Activated naive CD4-positive, alpha-beta T cell treated with anti-CD3 and anti-CD28 coated beads, Interleukin-2, amount 50 U/mL, for 24 hours (primary cell): ENCODE measurements around the gene SEMA5A.

Source experiments
- H3K27ac Mint-ChIP-seq: one replicate; pipeline ENCODE4 v1.8.0; 2021; ENCODE audit warnings: mild to moderate bottlenecking, mixed read lengths
- H3K27me3 Mint-ChIP-seq: one replicate; pipeline ENCODE4 v1.8.0; 2021; ENCODE audit warnings: mixed read lengths
- H3K36me3 Mint-ChIP-seq: one replicate; pipeline ENCODE4 v1.8.0; 2021; ENCODE audit warnings: mixed read lengths
- H3K4me1 Mint-ChIP-seq: one replicate; pipeline ENCODE4 v1.8.0; 2021; ENCODE audit warnings: mixed read lengths
- H3K4me3 Mint-ChIP-seq: one replicate; pipeline ENCODE4 v1.8.0; 2021; ENCODE audit warnings: mild to moderate bottlenecking, mixed read lengths
- H3K9me3 Mint-ChIP-seq: one replicate; pipeline ENCODE4 v1.8.0; 2021; ENCODE audit warnings: mixed read lengths

SEMA5A gene

GRCh38 chr5:9554122-9554521 lies 8.2 kb upstream of the SEMA5A start:
- Mint-ChIP-seq H3K27ac (no peak overlapping the region), H3K36me3 (no peaks in the 10 kb centered on the region), H3K4me3 (no peak overlapping the region), H3K4me1 (no peaks in the 10 kb centered on the region), H3K27me3 (no peaks in the 10 kb centered on the region), H3K9me3 (peaks cover 6% of the 10 kb centered on the region)

DNA sequence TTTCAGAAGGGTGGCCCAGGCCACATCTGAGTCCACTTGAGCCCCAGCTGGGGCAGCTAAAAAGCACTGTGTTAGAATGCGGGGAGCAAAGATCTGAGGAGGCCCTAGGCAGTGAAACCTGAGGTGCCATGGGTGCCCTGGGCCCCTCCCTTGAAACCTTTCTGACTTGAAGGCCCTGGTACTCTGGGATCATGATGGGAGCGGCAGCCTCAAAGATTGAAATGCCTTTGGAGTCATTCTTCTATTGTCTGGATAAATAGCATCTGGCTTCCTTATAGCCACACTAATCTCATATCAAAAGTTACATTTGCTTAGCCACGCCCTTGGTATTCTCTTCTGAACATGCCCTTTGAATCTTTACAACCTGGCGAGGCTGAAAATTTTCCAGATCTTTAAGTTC lies 7.7 kb upstream of the SEMA5A start:
- Mint-ChIP-seq H3K27ac (no peak overlapping the region), H3K36me3 (no peaks in the 10 kb centered on the region), H3K4me3 (no peak overlapping the region), H3K4me1 (no peaks in the 10 kb centered on the region), H3K27me3 (no peaks in the 10 kb centered on the region), H3K9me3 (peaks cover 6% of the 10 kb centered on the region)

DNA sequence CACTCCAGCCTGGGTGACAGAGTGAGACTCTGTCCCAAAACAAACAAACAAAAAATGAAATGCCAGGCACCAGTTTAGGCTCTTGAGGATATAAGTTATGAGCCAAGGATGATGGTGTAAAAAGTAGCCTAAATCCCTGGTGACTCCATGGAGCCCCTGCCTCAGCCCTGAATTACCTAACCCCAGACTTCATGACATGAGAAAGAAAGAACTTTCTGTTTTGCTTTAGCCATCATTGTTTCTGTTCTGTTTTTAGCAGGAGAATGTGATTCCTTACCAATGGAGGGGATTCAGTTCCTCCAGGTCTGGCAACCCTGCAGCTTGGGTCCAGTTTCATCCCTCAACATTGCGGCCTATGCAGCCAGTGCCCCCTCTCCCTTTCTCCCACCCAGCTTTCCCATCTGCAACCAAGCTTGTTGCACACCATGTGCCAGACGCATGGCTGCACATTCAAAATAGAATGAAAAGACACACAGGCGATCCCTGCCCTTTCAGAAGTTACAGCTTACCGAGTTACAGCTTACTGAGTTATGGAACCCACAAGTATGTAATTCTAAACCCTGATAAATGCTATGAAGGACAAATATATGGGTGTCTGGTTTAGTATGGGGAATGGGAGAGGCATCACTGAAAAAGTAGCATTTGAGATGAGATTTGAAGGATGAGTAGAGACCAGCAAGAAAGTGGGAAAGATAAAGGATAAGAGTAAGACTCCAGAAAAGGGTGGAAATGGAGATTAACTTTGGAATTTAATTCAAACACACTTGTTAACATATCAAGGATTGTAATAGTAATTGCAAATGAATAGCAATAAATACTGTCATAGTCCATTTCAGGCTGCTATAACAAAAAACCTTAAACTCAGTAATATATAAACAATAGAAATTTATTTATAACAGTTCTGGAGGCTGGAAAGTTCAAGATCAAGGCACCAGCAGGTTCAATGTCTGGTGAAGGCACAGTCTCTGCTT lies 6.0 kb upstream of the SEMA5A start:
- Mint-ChIP-seq H3K27ac (no peak overlapping the region), H3K36me3 (no peaks in the 10 kb centered on the region), H3K4me1 (no peaks in the 10 kb centered on the region), H3K9me3 (peaks cover 6% of the 10 kb centered on the region), H3K27me3 (no peaks in the 10 kb centered on the region), H3K4me3 (no peak overlapping the region)

DNA sequence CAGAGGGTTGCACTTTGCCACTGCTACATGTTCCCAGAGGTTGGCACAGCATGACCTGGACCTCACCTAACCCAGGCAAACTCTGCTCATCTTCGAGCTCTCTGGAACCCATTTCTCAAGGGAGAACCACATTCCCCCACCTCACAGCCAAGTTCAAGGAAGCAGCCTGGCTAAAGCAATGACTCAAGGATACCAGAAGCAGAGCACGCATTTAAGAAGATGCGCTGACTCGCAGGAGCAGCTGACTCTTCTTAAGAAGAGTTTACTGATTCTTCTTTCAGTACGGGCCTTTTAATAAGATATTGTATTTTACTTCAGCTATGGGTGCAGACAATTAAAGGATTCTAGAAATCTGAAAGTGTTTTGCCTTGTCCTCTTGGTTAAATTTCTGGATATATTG lies 4.1 kb upstream of the SEMA5A start:
- Mint-ChIP-seq H3K36me3 (peaks cover 2% of the 10 kb centered on the region), H3K4me1 (peaks cover 4% of the 10 kb centered on the region), H3K27ac (no peak overlapping the region), H3K4me3 (no peak overlapping the region), H3K9me3 (peaks cover 6% of the 10 kb centered on the region), H3K27me3 (peaks cover 6% of the 10 kb centered on the region)

DNA sequence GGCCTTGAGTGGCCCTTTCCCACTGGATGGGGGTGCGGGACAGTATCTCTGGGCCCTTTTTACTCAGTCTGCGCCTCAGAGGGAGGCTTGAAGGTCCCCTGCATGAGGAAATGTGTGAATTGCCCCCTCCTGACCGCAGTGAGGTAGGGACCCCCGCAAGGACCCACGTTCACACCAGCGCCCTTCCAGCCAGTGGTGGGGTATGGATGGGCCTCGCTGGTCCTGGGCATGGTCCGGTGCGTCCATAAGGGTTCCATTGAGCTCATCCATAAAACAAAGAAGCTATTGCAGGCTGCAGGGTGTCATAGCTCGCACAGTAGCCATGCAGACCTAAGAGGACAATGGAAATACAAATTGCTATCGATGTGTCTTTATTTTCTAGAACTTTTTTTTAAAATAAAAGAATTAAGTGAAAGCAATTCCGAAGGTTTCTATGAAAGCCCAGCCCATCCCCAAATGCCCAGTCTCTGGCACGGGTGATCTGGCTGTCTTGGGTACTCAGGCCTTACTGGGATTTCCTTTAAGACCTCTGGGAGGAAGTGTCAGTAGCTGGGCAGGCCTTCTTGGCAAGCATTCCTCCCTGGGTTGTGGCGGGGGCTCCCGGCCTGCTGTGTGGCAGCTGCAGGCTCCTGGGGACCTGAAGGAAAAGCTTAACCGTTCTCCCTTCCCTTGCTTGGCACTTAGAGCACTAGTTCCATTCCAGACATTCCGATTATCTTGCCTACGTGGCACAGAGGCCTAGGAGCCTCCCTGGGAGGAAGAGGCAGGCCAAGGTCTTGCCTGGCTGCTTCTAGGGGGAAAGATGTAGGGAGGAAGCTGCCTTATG lies 1.5 kb upstream of the SEMA5A start:
- H3K9me3 Mint-ChIP-seq, result no peaks in the 10 kb centered on the region
- H3K27me3 Mint-ChIP-seq, result peaks cover 19% of the 10 kb centered on the region
- H3K4me1 Mint-ChIP-seq, result peaks cover 9% of the 10 kb centered on the region
- H3K36me3 Mint-ChIP-seq, result peaks cover 2% of the 10 kb centered on the region
- no peak overlapping the region for H3K27ac Mint-ChIP-seq
- no peak overlapping the region for H3K4me3 Mint-ChIP-seq

- no peak overlapping the region for H3K27ac Mint-ChIP-seq
- H3K36me3 Mint-ChIP-seq, result peaks cover 2% of the 10 kb centered on the region
- H3K4me3 Mint-ChIP-seq, result no peak overlapping the region
- H3K27me3 Mint-ChIP-seq, result peaks cover 23% of the 10 kb centered on the region
- no peaks in the 10 kb centered on the region for H3K9me3 Mint-ChIP-seq
- peaks cover 9% of the 10 kb centered on the region for H3K4me1 Mint-ChIP-seq
These were observed 511 bp downstream of the SEMA5A start for GRCh38 chr5:9545136-9545991.

DNA sequence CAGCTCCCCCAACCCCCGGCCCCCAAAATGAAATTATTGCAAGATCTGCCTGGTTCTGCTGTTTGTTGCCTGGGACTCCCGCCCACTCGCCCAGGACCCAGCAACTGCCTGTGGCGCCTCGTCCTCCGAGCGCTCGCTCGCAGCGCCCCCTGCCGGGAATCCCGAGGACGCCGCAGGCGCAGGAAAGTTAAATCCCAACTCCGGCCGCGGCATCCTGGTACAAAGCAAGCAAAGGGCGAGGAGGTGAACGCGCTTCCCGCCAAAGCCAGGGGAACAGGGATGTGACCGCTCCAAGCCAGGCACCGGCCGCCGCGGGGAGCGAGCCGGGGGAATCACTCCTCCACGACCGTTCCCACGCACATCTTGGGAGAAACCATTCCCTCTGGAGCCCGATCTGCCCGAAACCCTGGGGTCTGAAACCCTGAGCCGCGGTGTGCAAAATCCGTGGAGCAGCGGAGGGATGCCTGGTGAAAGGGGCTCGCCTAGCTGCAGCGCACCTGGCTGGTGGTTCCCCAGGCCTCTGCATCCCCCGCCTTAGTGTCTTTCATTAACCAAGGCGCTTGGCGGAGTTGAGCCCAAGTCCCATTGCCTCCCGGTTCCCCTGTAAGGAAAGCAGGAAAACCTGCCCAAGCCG lies 1.3 kb downstream of the SEMA5A start:
- H3K4me3 Mint-ChIP-seq, result peak overlapping the region; percentile 37
- H3K27ac Mint-ChIP-seq, result no peak overlapping the region
- H3K9me3 Mint-ChIP-seq, result no peaks in the 10 kb centered on the region
- peaks cover 23% of the 10 kb centered on the region for H3K27me3 Mint-ChIP-seq
- H3K4me1 Mint-ChIP-seq, result peaks cover 9% of the 10 kb centered on the region
- H3K36me3 Mint-ChIP-seq, result peaks cover 2% of the 10 kb centered on the region

DNA sequence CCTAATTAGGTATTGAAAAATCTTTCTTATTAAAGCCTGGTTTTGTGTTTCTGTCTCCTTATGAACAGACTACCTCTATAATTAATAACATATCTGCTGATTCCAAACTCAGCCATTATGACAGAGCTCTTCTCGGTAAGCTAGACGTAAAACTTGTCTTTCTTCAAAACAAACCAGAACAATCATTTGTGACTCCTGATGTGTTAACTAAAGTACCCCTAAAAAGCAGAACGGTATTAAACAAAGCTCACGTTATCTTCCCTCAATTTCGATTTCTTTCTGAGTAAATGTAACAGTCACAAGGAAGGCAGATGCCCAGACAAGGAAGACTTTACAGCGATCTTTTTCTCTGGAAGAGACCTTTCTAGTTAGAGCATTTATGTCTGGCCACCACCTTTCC lies 1.8 kb downstream of the SEMA5A start:
- H3K4me1 Mint-ChIP-seq, result peaks cover 9% of the 10 kb centered on the region
- H3K4me3 Mint-ChIP-seq, result peak overlapping the region; percentile 37
- H3K27me3 Mint-ChIP-seq, result peaks cover 23% of the 10 kb centered on the region
- H3K27ac Mint-ChIP-seq, result no peak overlapping the region
- peaks cover 2% of the 10 kb centered on the region for H3K36me3 Mint-ChIP-seq
- H3K9me3 Mint-ChIP-seq, result no peaks in the 10 kb centered on the region

DNA sequence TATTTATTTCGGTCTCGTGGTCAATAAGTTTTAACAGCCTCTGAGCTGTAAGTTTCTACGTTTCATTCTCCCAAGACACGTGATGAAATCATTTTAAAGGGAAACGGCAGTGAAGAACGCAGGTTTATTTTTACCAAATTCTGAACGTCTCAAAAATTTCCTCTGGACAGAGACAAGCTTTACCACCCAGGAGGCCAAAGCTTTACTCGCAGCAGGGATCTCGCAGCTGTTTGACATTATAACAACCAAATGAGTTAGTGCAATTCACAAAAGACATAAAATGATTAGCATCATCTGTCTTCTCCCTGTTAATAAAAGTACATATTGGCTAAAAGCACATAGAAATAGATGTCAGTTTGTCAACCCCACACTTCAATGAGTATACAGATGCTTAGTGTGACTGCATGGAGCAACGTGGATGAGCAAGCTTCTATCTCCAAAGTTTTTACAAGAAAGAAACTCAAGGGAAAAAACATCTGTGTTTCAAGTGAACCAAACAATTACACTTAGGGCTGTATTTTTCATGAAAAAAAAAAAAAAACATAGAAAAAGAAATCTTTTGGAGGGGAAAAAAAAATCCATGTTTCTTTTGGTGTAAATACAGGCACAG lies 2.5 kb downstream of the SEMA5A start:
- H3K27me3 Mint-ChIP-seq, result peaks cover 23% of the 10 kb centered on the region
- no peak overlapping the region for H3K4me3 Mint-ChIP-seq
- H3K27ac Mint-ChIP-seq, result no peak overlapping the region
- H3K4me1 Mint-ChIP-seq, result peaks cover 9% of the 10 kb centered on the region
- peaks cover 2% of the 10 kb centered on the region for H3K36me3 Mint-ChIP-seq
- no peaks in the 10 kb centered on the region for H3K9me3 Mint-ChIP-seq

DNA sequence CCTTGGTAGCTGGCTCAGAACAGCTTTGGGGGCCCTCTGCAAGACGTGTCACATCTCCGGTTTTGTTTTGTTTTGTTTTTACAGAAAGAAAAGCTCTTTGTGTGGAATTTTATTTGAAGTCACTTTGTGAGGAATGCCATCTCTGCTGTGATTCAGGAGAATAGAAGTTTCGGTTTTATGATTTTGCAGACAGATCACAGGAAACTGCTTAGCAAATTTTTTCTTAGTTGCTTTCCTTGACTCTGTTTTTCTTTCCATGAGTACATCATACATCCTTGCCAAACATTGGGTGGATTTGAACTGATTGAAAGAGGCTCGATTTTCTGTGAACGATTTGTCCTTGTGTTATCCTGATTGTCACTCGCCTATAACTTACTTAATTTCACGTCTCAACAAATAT lies 5.1 kb downstream of the SEMA5A start:
- Mint-ChIP-seq H3K36me3 (no peaks in the 10 kb centered on the region), H3K4me3 (no peak overlapping the region), H3K9me3 (no peaks in the 10 kb centered on the region), H3K4me1 (peaks cover 5% of the 10 kb centered on the region), H3K27me3 (peaks cover 18% of the 10 kb centered on the region), H3K27ac (no peak overlapping the region)

GRCh38 chr5:9538504-9538903 lies 7.4 kb downstream of the SEMA5A start:
- Mint-ChIP-seq H3K27ac (no peak overlapping the region), H3K4me3 (no peak overlapping the region)

GRCh38 chr5:9537223-9538141 lies 8.4 kb downstream of the SEMA5A start:
- H3K27me3 Mint-ChIP-seq, result peaks cover 6% of the 10 kb centered on the region
- no peaks in the 10 kb centered on the region for H3K9me3 Mint-ChIP-seq
- no peak overlapping the region for H3K27ac Mint-ChIP-seq
- no peaks in the 10 kb centered on the region for H3K36me3 Mint-ChIP-seq
- no peak overlapping the region for H3K4me3 Mint-ChIP-seq
- H3K4me1 Mint-ChIP-seq, result no peaks in the 10 kb centered on the region

More at GRCh38 chr5:9538504-9538903, 7.4 kb downstream of the SEMA5A start:
- H3K36me3 Mint-ChIP-seq, result no peaks in the 10 kb centered on the region
- no peaks in the 10 kb centered on the region for H3K4me1 Mint-ChIP-seq
- H3K9me3 Mint-ChIP-seq, result no peaks in the 10 kb centered on the region
- H3K27me3 Mint-ChIP-seq, result peaks cover 11% of the 10 kb centered on the region

GRCh38 chr5:9536717-9537116 lies 9.2 kb downstream of the SEMA5A start:
- Mint-ChIP-seq H3K9me3 (no peaks in the 10 kb centered on the region), H3K27me3 (peaks cover 4% of the 10 kb centered on the region), H3K4me3 (no peak overlapping the region), H3K4me1 (no peaks in the 10 kb centered on the region), H3K27ac (no peak overlapping the region), H3K36me3 (no peaks in the 10 kb centered on the region)
